Stimulated activated CD8-positive, alpha-beta memory T cell treated with anti-CD3 and anti-CD28 coated beads, Interleukin-15, amount 100 ng/mL, for 48 hours (primary cell): ENCODE measurements around the gene ARHGAP42.

Experiments
- DNase-seq, 2 donors: peaks; one replicate each; pipeline ENCODE4 v3.0.0-alpha.2; 2020; ENCODE audit warnings: low read depth in 2 of 2

Gene ARHGAP42

GRCh38 chr11:100832829-100833228, 145.7 kb downstream of the ARHGAP42 start:
- no peak for DNase-seq

GRCh38 chr11:100833276-100833675, 146.2 kb downstream of the ARHGAP42 start:
- DNase-seq, result no peak

- no peak for DNase-seq
Measured at GRCh38 chr11:100835854-100836253, 148.8 kb downstream of the ARHGAP42 start.

- no peak for DNase-seq
Measured at GRCh38 chr11:100837311-100837710, 150.2 kb downstream of the ARHGAP42 start.

- DNase-seq, result no peak
Measured at GRCh38 chr11:100841711-100842407, 154.8 kb downstream of the ARHGAP42 start.

- no peak for DNase-seq
Measured at GRCh38 chr11:100847696-100848216, 160.7 kb downstream of the ARHGAP42 start.

GRCh38 chr11:100849009-100849900, 162.2 kb downstream of the ARHGAP42 start:
- DNase-seq, result no peak

- DNase-seq, result no peak
Measured at GRCh38 chr11:100849901-100850235, 162.8 kb downstream of the ARHGAP42 start.

- no peak for DNase-seq
Measured at GRCh38 chr11:100851147-100851546, 164.1 kb downstream of the ARHGAP42 start.

GRCh38 chr11:100851584-100852152, 164.6 kb downstream of the ARHGAP42 start:
- no peak for DNase-seq

- no peak for DNase-seq
Measured at GRCh38 chr11:100855466-100856067, 168.5 kb downstream of the ARHGAP42 start.

- DNase-seq, result no peak
Measured at GRCh38 chr11:100857236-100858005, 170.3 kb downstream of the ARHGAP42 start.

- DNase-seq, result no peak
Measured at GRCh38 chr11:100860318-100861155, 173.4 kb downstream of the ARHGAP42 start.

- no peak for DNase-seq
Measured at GRCh38 chr11:100861212-100861611, 174.1 kb downstream of the ARHGAP42 start.

- DNase-seq, result no peak
Measured at GRCh38 chr11:100863080-100863581, 176.0 kb downstream of the ARHGAP42 start.

- DNase-seq, result no peak
Measured at GRCh38 chr11:100865443-100866065, 178.5 kb downstream of the ARHGAP42 start.

- DNase-seq, result no peak
Measured at GRCh38 chr11:100866453-100866852, 179.4 kb downstream of the ARHGAP42 start.

GRCh38 chr11:100867606-100868005, 180.5 kb downstream of the ARHGAP42 start:
- no peak for DNase-seq

- DNase-seq, result no peak
Measured at GRCh38 chr11:100869328-100869727, 182.2 kb downstream of the ARHGAP42 start.

GRCh38 chr11:100870138-100870537, 183.1 kb downstream of the ARHGAP42 start:
- no peak for DNase-seq
